ENCODE data around the gene IL4I1.

IL4I1 gene

DNA sequence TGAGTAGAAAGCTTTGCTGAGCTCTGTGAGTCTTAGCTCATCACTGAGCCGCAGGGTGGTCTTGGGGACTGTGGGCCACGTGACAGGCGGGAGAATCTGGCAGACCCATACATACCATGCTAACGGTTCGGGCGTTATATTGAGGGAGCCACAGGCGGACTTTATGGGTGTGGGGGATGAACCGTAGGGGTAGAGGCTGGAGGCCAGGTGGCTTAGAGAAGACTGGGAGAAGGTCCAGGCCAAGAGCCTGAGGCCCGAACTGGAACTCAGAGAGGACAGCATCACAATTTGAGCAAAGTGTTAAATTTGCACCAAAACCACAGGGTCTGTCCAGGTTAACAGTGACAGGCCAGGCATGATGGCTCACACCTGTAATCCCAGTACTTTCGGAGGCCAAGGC is 17.0 kb upstream of the IL4I1 start:
- H3K36me3 ChIP-seq (ENCODE audit: control insufficient read depth, insufficient read depth, low read length): peaks cover 22% of the 10 kb centered on the region
- H3K79me2 ChIP-seq (ENCODE audit: control insufficient read depth, insufficient read depth, low read length): peaks cover 21% of the 10 kb centered on the region
- no peak overlapping the region for H4K8ac ChIP-seq (ENCODE audit: low read depth, low read length)
- H3K9ac ChIP-seq (ENCODE audit: low read length): no peak overlapping the region
- H4K5ac ChIP-seq (ENCODE audit: low read length): no peak overlapping the region
- H3K18ac ChIP-seq (ENCODE audit: low read length): no peak overlapping the region
- no peak overlapping the region for H2BK120ac ChIP-seq (ENCODE audit: low read depth, low read length)
- H3K4me1 ChIP-seq (ENCODE audit: control insufficient read depth, low read depth, low read length): no peaks in the 10 kb centered on the region
- H3K79me1 ChIP-seq (ENCODE audit: low read length): peaks cover 24% of the 10 kb centered on the region
- no peak overlapping the region for H3K23ac ChIP-seq (ENCODE audit: low read length)
- no peak overlapping the region for H3K27ac ChIP-seq (ENCODE audit: low read depth, low read length)
- H3K4me3 ChIP-seq (ENCODE audit: low read length): no peak overlapping the region
- no peak overlapping the region for H3K4ac ChIP-seq (ENCODE audit: low read depth, low read length)
- no peak overlapping the region for H3K4me2 ChIP-seq (ENCODE audit: low read length)
- H2AK5ac ChIP-seq (ENCODE audit: low read length): no peak overlapping the region
- no peaks in the 10 kb centered on the region for H3K27me3 ChIP-seq (ENCODE audit: insufficient read depth, low read length, poor library complexity)
- WGBS (ENCODE audit: extremely low coverage, insufficient coverage, low lambda C conversion rate): no CpG with 5 or more reads among the region's 10 CpGs
- no peak overlapping the region for H2BK5ac ChIP-seq (ENCODE audit: low read length)
- no peak for DNase-seq
- H3K56ac ChIP-seq (ENCODE audit: low read length): no peak overlapping the region
- H2BK15ac ChIP-seq (replicated peaks; ENCODE audit: low read depth): no peak overlapping the region

GRCh38 chr19:49912965-49913685 is 16.4 kb upstream of the IL4I1 start:
- Histone ChIP-seq H3K4me1 (ENCODE audit: control insufficient read depth, low read depth, low read length) (no peaks in the 10 kb centered on the region), H3K79me2 (ENCODE audit: control insufficient read depth, insufficient read depth, low read length) (peaks cover 18% of the 10 kb centered on the region), H4K5ac (ENCODE audit: low read length) (no peak overlapping the region), H3K18ac (ENCODE audit: low read length) (no peak overlapping the region), H3K27me3 (ENCODE audit: insufficient read depth, low read length, poor library complexity) (no peaks in the 10 kb centered on the region), H3K36me3 (ENCODE audit: control insufficient read depth, insufficient read depth, low read length) (peaks cover 24% of the 10 kb centered on the region), H3K4me3 (ENCODE audit: low read length) (no peak overlapping the region), H3K4me2 (ENCODE audit: low read length) (no peak overlapping the region), H3K79me1 (ENCODE audit: low read length) (peaks cover 21% of the 10 kb centered on the region), H2BK120ac (ENCODE audit: low read depth, low read length) (no peak overlapping the region), H3K56ac (ENCODE audit: low read length) (no peak overlapping the region), H3K4ac (ENCODE audit: low read depth, low read length) (no peak overlapping the region), H2BK5ac (ENCODE audit: low read length) (no peak overlapping the region), H2AK5ac (ENCODE audit: low read length) (no peak overlapping the region), H3K9ac (ENCODE audit: low read length) (no peak overlapping the region), H3K27ac (ENCODE audit: low read depth, low read length) (no peak overlapping the region), H2BK15ac (replicated peaks; ENCODE audit: low read depth) (no peak overlapping the region), H3K23ac (ENCODE audit: low read length) (no peak overlapping the region), H4K8ac (ENCODE audit: low read depth, low read length) (no peak overlapping the region)
- peak; percentile 53 for DNase-seq
- no CpG with 5 or more reads among the region's 21 CpGs for WGBS (ENCODE audit: extremely low coverage, insufficient coverage, low lambda C conversion rate)

GRCh38 chr19:49911381-49912145 is 14.9 kb upstream of the IL4I1 start:
- WGBS (ENCODE audit: extremely low coverage, insufficient coverage, low lambda C conversion rate): no CpG with 5 or more reads among the region's 9 CpGs
- H3K4me1 ChIP-seq (ENCODE audit: control insufficient read depth, low read depth, low read length): no peaks in the 10 kb centered on the region
- H3K27ac ChIP-seq (ENCODE audit: low read depth, low read length): no peak overlapping the region
- H3K9ac ChIP-seq (ENCODE audit: low read length): no peak overlapping the region
- no peak overlapping the region for H3K56ac ChIP-seq (ENCODE audit: low read length)
- peaks cover 11% of the 10 kb centered on the region for H3K79me2 ChIP-seq (ENCODE audit: control insufficient read depth, insufficient read depth, low read length)
- H3K36me3 ChIP-seq (ENCODE audit: control insufficient read depth, insufficient read depth, low read length): peaks cover 27% of the 10 kb centered on the region
- no peak overlapping the region for H2BK120ac ChIP-seq (ENCODE audit: low read depth, low read length)
- no peak overlapping the region for H3K4ac ChIP-seq (ENCODE audit: low read depth, low read length)
- no peak overlapping the region for H2BK15ac ChIP-seq (replicated peaks; ENCODE audit: low read depth)
- no peak overlapping the region for H4K8ac ChIP-seq (ENCODE audit: low read depth, low read length)
- H3K79me1 ChIP-seq (ENCODE audit: low read length): peaks cover 18% of the 10 kb centered on the region
- H2AK5ac ChIP-seq (ENCODE audit: low read length): no peak overlapping the region
- H4K5ac ChIP-seq (ENCODE audit: low read length): no peak overlapping the region
- no peak overlapping the region for H3K4me3 ChIP-seq (ENCODE audit: low read length)
- H2BK5ac ChIP-seq (ENCODE audit: low read length): no peak overlapping the region
- DNase-seq: no peak
- H3K18ac ChIP-seq (ENCODE audit: low read length): no peak overlapping the region
- no peak overlapping the region for H3K4me2 ChIP-seq (ENCODE audit: low read length)
- H3K27me3 ChIP-seq (ENCODE audit: insufficient read depth, low read length, poor library complexity): no peaks in the 10 kb centered on the region
- no peak overlapping the region for H3K23ac ChIP-seq (ENCODE audit: low read length)

DNA sequence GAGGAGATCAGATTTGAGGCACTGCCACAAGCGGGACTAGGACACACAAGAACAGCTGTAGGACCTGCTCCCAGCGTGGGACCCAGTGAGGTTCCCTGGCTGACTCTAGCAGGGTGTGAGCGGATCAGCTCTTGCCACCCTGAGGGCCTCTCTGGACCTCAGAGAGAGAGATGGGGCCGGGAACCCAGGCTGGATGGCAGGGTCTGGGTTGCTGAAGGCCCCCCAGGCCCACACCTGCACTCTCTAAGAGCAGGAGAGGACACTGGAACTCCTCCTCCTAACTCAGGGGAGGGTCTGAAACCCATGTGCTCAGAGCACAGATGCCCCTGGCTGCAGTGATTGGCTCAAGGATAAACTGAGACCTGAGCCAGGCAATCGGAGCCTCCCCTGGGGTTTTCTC is 13.5 kb upstream of the IL4I1 start:
- Histone ChIP-seq H3K27me3 (ENCODE audit: insufficient read depth, low read length, poor library complexity) (no peaks in the 10 kb centered on the region), H3K9ac (ENCODE audit: low read length) (no peak overlapping the region), H3K4me1 (ENCODE audit: control insufficient read depth, low read depth, low read length) (no peaks in the 10 kb centered on the region), H3K36me3 (ENCODE audit: control insufficient read depth, insufficient read depth, low read length) (peaks cover 20% of the 10 kb centered on the region), H3K18ac (ENCODE audit: low read length) (no peak overlapping the region), H4K8ac (ENCODE audit: low read depth, low read length) (no peak overlapping the region), H2BK5ac (ENCODE audit: low read length) (no peak overlapping the region), H2AK5ac (ENCODE audit: low read length) (no peak overlapping the region), H3K4me2 (ENCODE audit: low read length) (no peak overlapping the region), H3K23ac (ENCODE audit: low read length) (no peak overlapping the region), H3K4me3 (ENCODE audit: low read length) (no peak overlapping the region), H2BK15ac (replicated peaks; ENCODE audit: low read depth) (no peak overlapping the region), H3K56ac (ENCODE audit: low read length) (no peak overlapping the region), H3K79me2 (ENCODE audit: control insufficient read depth, insufficient read depth, low read length) (peaks cover 4% of the 10 kb centered on the region), H4K5ac (ENCODE audit: low read length) (no peak overlapping the region), H2BK120ac (ENCODE audit: low read depth, low read length) (no peak overlapping the region), H3K27ac (ENCODE audit: low read depth, low read length) (no peak overlapping the region), H3K4ac (ENCODE audit: low read depth, low read length) (no peak overlapping the region), H3K79me1 (ENCODE audit: low read length) (peaks cover 9% of the 10 kb centered on the region)
- no CpG with 5 or more reads among the region's 5 CpGs for WGBS (ENCODE audit: extremely low coverage, insufficient coverage, low lambda C conversion rate)
- DNase-seq: no peak

GRCh38 chr19:49908480-49909420 is 12.1 kb upstream of the IL4I1 start:
- no peak overlapping the region for H3K56ac ChIP-seq (ENCODE audit: low read length)

More at GRCh38 chr19:49908480-49909420, 12.1 kb upstream of the IL4I1 start:
- no peak overlapping the region for H2BK120ac ChIP-seq (ENCODE audit: low read depth, low read length)
- H4K5ac ChIP-seq (ENCODE audit: low read length): no peak overlapping the region
- H3K27me3 ChIP-seq (ENCODE audit: insufficient read depth, low read length, poor library complexity): no peaks in the 10 kb centered on the region
- no peak overlapping the region for H2AK5ac ChIP-seq (ENCODE audit: low read length)
- no peak overlapping the region for H3K18ac ChIP-seq (ENCODE audit: low read length)
- H3K4me2 ChIP-seq (ENCODE audit: low read length): no peak overlapping the region
- peaks cover 4% of the 10 kb centered on the region for H3K79me1 ChIP-seq (ENCODE audit: low read length)
- H3K9ac ChIP-seq (ENCODE audit: low read length): no peak overlapping the region
- peaks cover 2% of the 10 kb centered on the region for H3K79me2 ChIP-seq (ENCODE audit: control insufficient read depth, insufficient read depth, low read length)
- no peak overlapping the region for H2BK5ac ChIP-seq (ENCODE audit: low read length)
- H3K36me3 ChIP-seq (ENCODE audit: control insufficient read depth, insufficient read depth, low read length): peaks cover 17% of the 10 kb centered on the region
- H3K27ac ChIP-seq (ENCODE audit: low read depth, low read length): no peak overlapping the region
- no peak for DNase-seq
- no peak overlapping the region for H2BK15ac ChIP-seq (replicated peaks; ENCODE audit: low read depth)
- H3K4ac ChIP-seq (ENCODE audit: low read depth, low read length): no peak overlapping the region
- no peak overlapping the region for H3K4me3 ChIP-seq (ENCODE audit: low read length)
- H3K4me1 ChIP-seq (ENCODE audit: control insufficient read depth, low read depth, low read length): no peaks in the 10 kb centered on the region
- WGBS (ENCODE audit: extremely low coverage, insufficient coverage, low lambda C conversion rate): no CpG with 5 or more reads among the region's 37 CpGs
- no peak overlapping the region for H4K8ac ChIP-seq (ENCODE audit: low read depth, low read length)
- no peak overlapping the region for H3K23ac ChIP-seq (ENCODE audit: low read length)

All from mesendoderm (in vitro differentiated cells).